ENCODE measurements around the gene CAV1. TPM values are rescaled to one million over a fixed set of nuclear protein-coding genes. Genes with fewer than 3 reads are reported as not detected.
A peak's percentile ranks its signal among the peaks of the same experiment; 100 is the strongest.

The CAV1 gene
- total and polyA plus RNA-seq, 2 of the 4 experiments (the other 2 are of a cell fraction): 1,592 to 1,808 TPM

- Histone ChIP-seq H3K56ac (ENCODE audit: extremely low read depth, insufficient read depth, low read length) (no peak overlapping the region), H3K27ac (ENCODE audit: insufficient read depth, low read length) (no peak overlapping the region), H4K5ac (ENCODE audit: low read depth, low read length) (no peak overlapping the region; the same call in 1 of the 2 replicates), H4K8ac (ENCODE audit: low read depth in 2 of 2, low read length in 2 of 2) (peak overlapping the region in 1 of 2 experiments; percentile 83; a peak in 2 of 4 replicates), H3K9ac (ENCODE audit: low read depth, low read length) (no peak overlapping the region), H3K23ac (ENCODE audit: low read depth, low read length) (peak overlapping the region; percentile 93), H3K4me2 (ENCODE audit: low read depth, low read length) (0 out of 2 replicates have a peak overlapping the region, but pooled peaks have one; percentile 6), H4K20me1 (ENCODE audit: insufficient read depth, low read length) (peaks cover 6% of the 10 kb centered on the region; the same call in 1 of the 2 replicates), H3K4me1 (ENCODE audit: control insufficient read depth, insufficient read depth, low read length) (peaks cover 5% of the 10 kb centered on the region; the same call in 1 of the 2 replicates), H3K79me1 (ENCODE audit: low read depth in 1 of 2, low read length in 2 of 2) (peaks cover 7 to 41% of the 10 kb centered on the region in 2 experiments; a peak in 3 of 4 replicates), H3K9me1 (ENCODE audit: insufficient read depth, low read length) (peaks cover 7% of the 10 kb centered on the region), H3K36me3 (ENCODE audit: control insufficient read depth, insufficient read depth, low read length) (peaks cover 13% of the 10 kb centered on the region), H3K14ac (replicated peaks; ENCODE audit: low read depth, low read length) (peak overlapping the region; percentile 76), H2BK15ac (ENCODE audit: low read depth, low read length) (no peak overlapping the region; the same call in 2 of the 3 replicates), H2AK9ac (replicated peaks; ENCODE audit: low read depth, low read length, poor library complexity) (peak overlapping the region; percentile 61), H2AK5ac (ENCODE audit: low read depth, low read length) (peak overlapping the region; percentile 84; the same call in 1 of the 2 replicates), H3K27me3 (ENCODE audit: control insufficient read depth, insufficient read depth, low read length) (no peaks in the 10 kb centered on the region), H3K4ac (ENCODE audit: low read depth, low read length) (peak overlapping the region; percentile 60; the same call in 1 of the 2 replicates), H2BK5ac (ENCODE audit: low read depth, low read length, poor library complexity, severe bottlenecking) (peak overlapping the region; percentile 80), H2AFZ (replicated peaks; ENCODE audit: low read length, poor library complexity) (no peak overlapping the region), H2BK120ac (ENCODE audit: low read depth, low read length) (no peak overlapping the region), H4K91ac (ENCODE audit: insufficient read depth, low read depth, low read length) (peak overlapping the region; percentile 28; the same call in 1 of the 2 replicates), H2BK20ac (ENCODE audit: low read depth, low read length) (no peak overlapping the region), H3K4me3 (ENCODE audit: insufficient read depth, low read depth, low read length) (no peak overlapping the region), H3K18ac (ENCODE audit: low read depth, low read length) (no peak overlapping the region), H3K9me3 (ENCODE audit: control insufficient read depth, insufficient read depth, low read length) (no peaks in the 10 kb centered on the region)
- BruUV-seq (replicated peaks): no TSS peak
- ChIA-PET POLR2A (ENCODE audit: unreplicated experiment) (interaction anchor here (0.5 kb wide), 1 partner anchor 246 kb away, joined by 5 read pairs; no protein-coding TSS in a partner anchor), CTCF (no interaction called here)
- WGBS, 2 experiments (ENCODE audit: extremely low coverage in 2 of 2, insufficient read length in 1 of 2): no CpG with 5 or more reads among the region's 3 CpGs
- no peak for TF ChIP-seq RAD21 (IDR thresholded peaks at IDR 0.05; ENCODE audit: low read length)
- no peak for TF ChIP-seq NFE2L2 (IDR thresholded peaks at IDR 0.05; ENCODE audit: low read depth, low read length)
- no peak for TF ChIP-seq BHLHE40 (IDR thresholded peaks at IDR 0.05; ENCODE audit: low read depth, low read length)
- TF ChIP-seq RFX5 (IDR thresholded peaks at IDR 0.05; ENCODE audit: low read depth, low read length): no peak
- TF ChIP-seq CTCF (conservative IDR thresholded peaks at IDR 0.05; ENCODE audit: low read depth, low read length): no peak
- TF ChIP-seq ELK1 (IDR thresholded peaks at IDR 0.05; ENCODE audit: borderline replicate concordance, low read depth, low read length): no peak
- no peak for TF ChIP-seq MAZ (IDR thresholded peaks at IDR 0.05; ENCODE audit: borderline replicate concordance, low read depth, low read length)
- TF ChIP-seq FOS (IDR thresholded peaks at IDR 0.05; ENCODE audit: low read depth, low read length): no peak
- TF ChIP-seq SMC3 (IDR thresholded peaks at IDR 0.05; ENCODE audit: low read depth, low read length): no peak
- no peak for TF ChIP-seq CHD1 (IDR thresholded peaks at IDR 0.05; ENCODE audit: low read depth, low read length)
- no peak for TF ChIP-seq RCOR1 (IDR thresholded peaks at IDR 0.05; ENCODE audit: insufficient replicate concordance, low read length)
- TF ChIP-seq MAFK (IDR thresholded peaks at IDR 0.05; ENCODE audit: low read depth, low read length): no peak
- no peak for TF ChIP-seq POLR2A (IDR thresholded peaks at IDR 0.05; ENCODE audit: low read depth, low read length)
- TF ChIP-seq MXI1 (IDR thresholded peaks at IDR 0.05; ENCODE audit: borderline replicate concordance, low read depth, low read length): no peak
- TF ChIP-seq, protein P1, sequence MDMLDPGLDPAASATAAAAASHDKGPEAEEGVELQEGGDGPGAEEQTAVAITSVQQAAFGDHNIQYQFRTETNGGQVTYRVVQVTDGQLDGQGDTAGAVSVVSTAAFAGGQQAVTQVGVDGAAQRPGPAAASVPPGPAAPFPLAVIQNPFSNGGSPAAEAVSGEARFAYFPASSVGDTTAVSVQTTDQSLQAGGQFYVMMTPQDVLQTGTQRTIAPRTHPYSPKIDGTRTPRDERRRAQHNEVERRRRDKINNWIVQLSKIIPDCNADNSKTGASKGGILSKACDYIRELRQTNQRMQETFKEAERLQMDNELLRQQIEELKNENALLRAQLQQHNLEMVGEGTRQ (IDR thresholded peaks at IDR 0.05; ENCODE audit: low read depth, low read length): no peak
- intact Hi-C loops (cut with micrococcal nuclease): no loop called here
- no peak for DNase-seq
- in situ Hi-C loops (cut with MboI; ENCODE audit: low sequenced_read_pairs): no loop called here
- ATAC-seq (ENCODE audit: low read depth): no peak
- dilution Hi-C loops (cut with HindIII; ENCODE audit: low sequenced_read_pairs, unreplicated experiment): loop anchor here (25.0 kb wide), 1 partner anchor 244 kb away; no protein-coding TSS in a partner anchor
These were observed 19.0 kb upstream of the CAV1 start for GRCh38 chr7:116505823-116506222.
